ENCODE results near the gene CDCP2.
"Not testable (repeated sequence)": the region's sequence is repeated elsewhere in the genome, so short reads cannot be mapped to it uniquely, and the experiment has no call there.

Gene CDCP2

DNA sequence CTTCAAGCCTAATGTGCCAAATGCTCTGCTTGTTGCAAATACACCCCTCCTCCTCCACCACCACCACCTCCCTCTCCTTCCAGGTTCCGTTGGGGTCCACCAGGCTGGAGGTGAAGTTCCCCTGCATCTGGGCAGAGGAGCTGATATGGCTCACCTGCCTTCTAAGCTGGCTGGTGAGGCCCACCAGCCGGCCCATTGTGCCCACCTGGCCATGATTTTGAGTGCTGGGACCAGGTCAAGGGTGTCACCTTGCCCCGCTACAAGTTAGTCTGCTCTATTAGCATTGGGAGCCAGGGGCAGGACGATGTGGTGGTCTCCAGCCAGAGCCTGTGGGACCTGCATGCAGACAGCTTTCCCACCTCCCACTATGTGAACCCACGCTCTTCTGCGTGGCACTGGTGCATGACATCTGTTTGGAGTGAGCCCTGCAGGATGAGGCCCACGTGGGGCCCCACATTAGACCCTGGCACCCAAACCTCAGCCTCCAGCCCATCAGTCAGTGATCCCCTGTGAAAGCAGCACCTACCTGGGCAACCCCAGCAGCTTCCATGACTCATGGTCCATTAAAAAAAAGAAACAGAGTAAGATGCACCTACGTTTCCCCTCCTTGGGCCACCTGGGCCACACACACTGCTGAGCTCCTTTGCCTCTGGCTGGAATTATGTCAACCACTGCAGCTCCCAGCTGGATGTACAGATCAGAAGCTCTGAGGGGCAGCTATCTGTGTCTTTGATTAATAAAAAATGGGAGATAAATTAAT, 15.6 kb upstream of the CDCP2 start:
- peaks cover 0 to 5% of the 10 kb centered on the region in 2 donors for H3K4me1 ChIP-seq (ENCODE audit: control insufficient read depth in 2 of 2, insufficient read depth in 2 of 2, low read length in 2 of 2)
- H3K4me3 ChIP-seq (ENCODE audit: low read length in 2 of 2): no peak overlapping the region
- no peaks in the 10 kb centered on the region for H3K9me3 ChIP-seq (ENCODE audit: control insufficient read depth in 2 of 2, low read length in 2 of 2)
- no peaks in the 10 kb centered on the region for H3K27me3 ChIP-seq (ENCODE audit: control insufficient read depth in 2 of 2, insufficient read depth in 2 of 2, low read length in 2 of 2)
- no peak overlapping the region for H3K27ac ChIP-seq (ENCODE audit: low read depth in 2 of 2, low read length in 2 of 2)
- H3K9ac ChIP-seq (ENCODE audit: low read depth in 1 of 2, low read length in 2 of 2): no peak overlapping the region
- H3K36me3 ChIP-seq (ENCODE audit: control insufficient read depth in 2 of 2, insufficient read depth in 2 of 2, low read length in 2 of 2): no peaks in the 10 kb centered on the region

DNA sequence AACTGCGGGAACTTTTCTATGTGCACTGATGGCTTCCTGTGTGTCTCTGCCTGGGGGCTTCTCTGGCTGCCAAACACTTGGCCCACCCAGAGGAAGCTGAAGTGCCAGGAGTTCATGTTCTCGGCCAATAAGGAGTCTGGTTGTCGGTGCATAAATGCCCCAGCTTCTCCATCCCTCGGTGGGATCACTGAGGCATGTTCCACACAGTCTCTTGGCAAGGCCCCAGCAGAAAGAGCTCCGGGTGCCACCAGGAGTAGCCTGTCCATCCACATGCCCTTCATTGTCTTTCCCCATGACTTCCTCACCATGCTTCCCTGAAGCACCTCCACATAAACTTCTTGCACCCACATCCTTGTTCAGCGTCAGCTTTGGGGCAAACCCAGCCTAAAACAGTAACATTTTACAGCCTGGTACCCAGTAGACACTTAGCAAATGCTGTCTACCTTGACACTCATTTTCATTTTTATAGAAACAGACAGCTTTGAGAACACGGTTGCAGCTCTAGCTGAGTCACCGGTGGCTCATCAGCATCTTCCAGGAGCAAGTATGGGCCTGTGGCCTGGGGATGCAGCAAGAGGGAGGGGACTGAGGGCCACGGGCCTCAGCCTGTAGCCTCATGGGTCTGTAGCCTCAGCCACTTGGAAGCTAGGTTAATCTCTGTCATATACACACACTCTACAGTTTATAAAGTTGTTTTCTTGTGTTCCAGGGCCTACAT, 14.8 kb upstream of the CDCP2 start:
- H3K4me1 ChIP-seq (ENCODE audit: control insufficient read depth in 2 of 2, insufficient read depth in 2 of 2, low read length in 2 of 2): peaks cover 2 to 13% of the 10 kb centered on the region in 2 donors
- no peaks in the 10 kb centered on the region for H3K9me3 ChIP-seq (ENCODE audit: control insufficient read depth in 2 of 2, low read length in 2 of 2)
- no peak overlapping the region for H3K27ac ChIP-seq (ENCODE audit: low read depth in 2 of 2, low read length in 2 of 2)
- no peak overlapping the region for H3K4me3 ChIP-seq (ENCODE audit: low read length in 2 of 2)
- H3K36me3 ChIP-seq (ENCODE audit: control insufficient read depth in 2 of 2, insufficient read depth in 2 of 2, low read length in 2 of 2): no peaks in the 10 kb centered on the region
- H3K27me3 ChIP-seq (ENCODE audit: control insufficient read depth in 2 of 2, insufficient read depth in 2 of 2, low read length in 2 of 2): no peaks in the 10 kb centered on the region
- H3K9ac ChIP-seq (ENCODE audit: low read depth in 1 of 2, low read length in 2 of 2): no peak overlapping the region

DNA sequence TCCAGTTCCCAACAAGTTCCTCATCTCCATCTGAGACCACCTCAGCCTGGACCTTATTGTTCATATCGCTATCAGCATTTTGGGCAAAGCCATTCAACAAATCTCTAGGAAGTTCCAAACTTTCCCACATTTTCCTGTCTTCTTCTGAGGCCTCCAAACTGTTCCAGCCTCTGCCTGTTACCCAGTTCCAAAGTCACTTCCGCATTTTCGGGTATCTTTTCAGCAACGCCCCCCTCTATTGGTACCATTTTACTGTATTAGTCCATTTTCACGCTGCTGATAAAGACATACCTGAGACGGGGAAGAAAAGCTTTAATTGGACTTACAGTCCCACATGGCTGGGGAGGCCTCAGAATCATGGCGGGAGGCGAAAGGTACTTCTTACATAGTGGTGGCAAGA, 13.6 kb upstream of the CDCP2 start:
- H3K27me3 ChIP-seq (ENCODE audit: control insufficient read depth in 2 of 2, insufficient read depth in 2 of 2, low read length in 2 of 2); H3K4me3 ChIP-seq (ENCODE audit: low read length in 2 of 2); H3K9me3 ChIP-seq (ENCODE audit: control insufficient read depth in 2 of 2, low read length in 2 of 2); H3K9ac ChIP-seq (ENCODE audit: low read depth in 1 of 2, low read length in 2 of 2); H3K27ac ChIP-seq (ENCODE audit: low read depth in 2 of 2, low read length in 2 of 2); H3K36me3 ChIP-seq (ENCODE audit: control insufficient read depth in 2 of 2, insufficient read depth in 2 of 2, low read length in 2 of 2): not testable (repeated sequence)
- H3K4me1 ChIP-seq (ENCODE audit: control insufficient read depth in 2 of 2, insufficient read depth in 2 of 2, low read length in 2 of 2): peaks cover 2 to 16% of the 10 kb centered on the region in 2 donors

DNA sequence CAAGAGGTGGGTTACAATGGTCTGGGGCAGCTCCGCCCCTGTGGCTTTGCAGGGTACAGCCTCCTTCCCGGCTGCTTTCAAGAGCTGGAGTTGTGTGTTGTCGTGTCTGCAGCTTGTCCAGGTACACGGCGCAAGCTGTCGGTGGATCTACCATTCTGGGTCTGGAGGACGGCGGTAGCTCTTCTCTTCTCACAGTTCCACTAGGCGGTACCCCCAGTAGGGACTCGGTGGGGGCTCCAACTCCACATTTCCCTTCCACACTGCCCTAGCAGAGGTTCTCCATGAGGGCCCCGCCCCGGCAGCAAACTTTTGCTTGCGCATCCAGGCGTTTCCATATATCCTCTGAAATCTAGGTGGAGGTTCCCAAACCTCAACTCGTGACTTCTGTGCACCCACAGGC, 12.3 kb upstream of the CDCP2 start:
- Histone ChIP-seq H3K27ac (ENCODE audit: low read depth in 2 of 2, low read length in 2 of 2) (no peak overlapping the region), H3K9ac (ENCODE audit: low read depth in 1 of 2, low read length in 2 of 2) (no peak overlapping the region)

DNA sequence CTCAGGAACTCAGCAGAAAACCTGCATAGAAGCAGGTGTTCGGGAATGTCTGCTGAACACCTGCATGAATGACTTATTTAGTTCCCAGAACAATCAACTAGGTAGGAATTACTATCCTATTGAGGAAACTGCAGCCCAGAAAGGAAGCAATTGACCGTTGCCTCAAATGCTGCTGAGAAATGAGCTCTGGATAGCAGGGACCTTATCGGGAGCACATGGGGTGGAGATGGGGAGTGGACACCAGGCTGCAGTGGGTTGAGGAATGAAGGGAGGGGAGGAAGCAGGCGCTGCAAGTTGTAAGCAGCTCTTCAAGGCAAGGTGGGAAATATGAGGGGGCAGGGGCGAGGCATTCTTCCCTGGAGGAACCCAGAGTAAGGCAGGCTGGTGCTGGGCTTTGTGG, 10.8 kb upstream of the CDCP2 start:
- H3K9ac ChIP-seq (ENCODE audit: low read depth in 1 of 2, low read length in 2 of 2): peak overlapping the region in 1 of 2 donors; percentile 31
- H3K9me3 ChIP-seq (ENCODE audit: control insufficient read depth in 2 of 2, low read length in 2 of 2): no peaks in the 10 kb centered on the region
- H3K4me3 ChIP-seq (ENCODE audit: low read length in 2 of 2): peak overlapping the region in 1 of 2 donors; percentile 20
- no peaks in the 10 kb centered on the region for H3K36me3 ChIP-seq (ENCODE audit: control insufficient read depth in 2 of 2, insufficient read depth in 2 of 2, low read length in 2 of 2)
- H3K27me3 ChIP-seq (ENCODE audit: control insufficient read depth in 2 of 2, insufficient read depth in 2 of 2, low read length in 2 of 2): no peaks in the 10 kb centered on the region
- peak overlapping the region; percentile 38 to 45 for H3K27ac ChIP-seq (ENCODE audit: low read depth in 2 of 2, low read length in 2 of 2)
- peaks cover 2 to 25% of the 10 kb centered on the region in 2 donors for H3K4me1 ChIP-seq (ENCODE audit: control insufficient read depth in 2 of 2, insufficient read depth in 2 of 2, low read length in 2 of 2)

More for the DNA sequence above, 12.3 kb upstream of the CDCP2 start:
- no peaks in the 10 kb centered on the region for H3K9me3 ChIP-seq (ENCODE audit: control insufficient read depth in 2 of 2, low read length in 2 of 2)
- no peaks in the 10 kb centered on the region for H3K36me3 ChIP-seq (ENCODE audit: control insufficient read depth in 2 of 2, insufficient read depth in 2 of 2, low read length in 2 of 2)
- H3K4me3 ChIP-seq (ENCODE audit: low read length in 2 of 2): no peak overlapping the region
- H3K4me1 ChIP-seq (ENCODE audit: control insufficient read depth in 2 of 2, insufficient read depth in 2 of 2, low read length in 2 of 2): peaks cover 2 to 20% of the 10 kb centered on the region in 2 donors
- no peaks in the 10 kb centered on the region for H3K27me3 ChIP-seq (ENCODE audit: control insufficient read depth in 2 of 2, insufficient read depth in 2 of 2, low read length in 2 of 2)

DNA sequence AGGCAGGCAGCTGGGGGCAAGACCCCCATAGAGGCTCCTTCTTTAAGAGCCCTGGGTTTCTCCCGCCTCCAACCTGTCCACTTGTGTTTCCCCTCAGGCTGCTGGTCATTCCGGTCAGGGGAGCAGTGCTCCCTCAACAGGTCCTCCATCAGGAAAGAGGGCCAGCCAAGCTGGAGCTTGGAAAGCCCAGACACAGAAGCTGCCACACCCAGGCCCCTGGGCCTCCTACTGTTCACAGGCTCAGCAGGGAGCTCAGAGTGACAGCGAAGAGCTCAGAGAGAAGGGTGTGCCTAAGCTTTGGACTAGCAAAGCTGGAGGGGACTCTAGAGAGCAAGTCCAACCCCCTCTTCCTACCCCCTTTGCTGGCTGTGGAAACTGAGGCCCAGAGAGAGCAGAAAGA, 10.3 kb upstream of the CDCP2 start:
- Histone ChIP-seq H3K36me3 (ENCODE audit: control insufficient read depth in 2 of 2, insufficient read depth in 2 of 2, low read length in 2 of 2) (no peaks in the 10 kb centered on the region), H3K9me3 (ENCODE audit: control insufficient read depth in 2 of 2, low read length in 2 of 2) (no peaks in the 10 kb centered on the region), H3K4me1 (ENCODE audit: control insufficient read depth in 2 of 2, insufficient read depth in 2 of 2, low read length in 2 of 2) (peaks cover 2 to 28% of the 10 kb centered on the region in 2 donors), H3K4me3 (ENCODE audit: low read length in 2 of 2) (peak overlapping the region in 1 of 2 donors; percentile 20), H3K9ac (ENCODE audit: low read depth in 1 of 2, low read length in 2 of 2) (peak overlapping the region in 1 of 2 donors; percentile 31), H3K27ac (ENCODE audit: low read depth in 2 of 2, low read length in 2 of 2) (peak overlapping the region; percentile 38 to 45), H3K27me3 (ENCODE audit: control insufficient read depth in 2 of 2, insufficient read depth in 2 of 2, low read length in 2 of 2) (no peaks in the 10 kb centered on the region)

DNA sequence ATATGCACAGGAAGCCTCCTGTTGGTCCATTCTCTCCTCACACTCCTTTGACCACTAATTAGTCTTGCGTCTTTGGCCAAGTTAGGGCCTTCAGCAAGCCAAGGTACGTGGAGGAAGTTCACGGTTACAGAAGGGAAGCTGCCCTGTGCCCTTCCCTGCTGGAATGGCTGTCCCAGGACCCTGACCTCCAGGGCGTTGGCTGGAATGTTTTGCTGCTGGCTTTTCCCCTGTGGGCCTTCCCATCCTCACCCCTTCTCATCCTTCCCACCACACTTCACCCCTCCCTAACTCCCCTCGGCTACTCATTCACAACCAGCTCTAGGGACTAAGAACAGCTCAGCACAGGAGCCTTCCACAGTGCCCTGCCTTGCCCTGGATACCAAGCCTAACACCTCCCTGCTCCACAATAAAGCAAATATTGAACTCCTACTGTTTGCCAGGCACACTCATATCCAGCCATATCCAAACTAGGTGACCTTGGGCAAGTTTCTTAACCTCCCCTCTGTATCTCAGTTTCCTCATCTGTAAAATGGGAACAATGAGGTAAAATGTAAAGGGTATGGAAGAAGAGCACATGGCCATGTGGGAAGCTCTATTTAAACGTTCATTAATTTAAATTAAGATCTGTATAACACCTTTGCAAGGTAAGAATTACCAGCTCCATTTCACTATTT, 8.8 kb upstream of the CDCP2 start:
- Histone ChIP-seq H3K4me1 (ENCODE audit: control insufficient read depth in 2 of 2, insufficient read depth in 2 of 2, low read length in 2 of 2) (peaks cover 2 to 30% of the 10 kb centered on the region in 2 donors), H3K27ac (ENCODE audit: low read depth in 2 of 2, low read length in 2 of 2) (no peak overlapping the region), H3K27me3 (ENCODE audit: control insufficient read depth in 2 of 2, insufficient read depth in 2 of 2, low read length in 2 of 2) (no peaks in the 10 kb centered on the region), H3K36me3 (ENCODE audit: control insufficient read depth in 2 of 2, insufficient read depth in 2 of 2, low read length in 2 of 2) (no peaks in the 10 kb centered on the region), H3K4me3 (ENCODE audit: low read length in 2 of 2) (no peak overlapping the region), H3K9me3 (ENCODE audit: control insufficient read depth in 2 of 2, low read length in 2 of 2) (no peaks in the 10 kb centered on the region), H3K9ac (ENCODE audit: low read depth in 1 of 2, low read length in 2 of 2) (no peak overlapping the region)

DNA sequence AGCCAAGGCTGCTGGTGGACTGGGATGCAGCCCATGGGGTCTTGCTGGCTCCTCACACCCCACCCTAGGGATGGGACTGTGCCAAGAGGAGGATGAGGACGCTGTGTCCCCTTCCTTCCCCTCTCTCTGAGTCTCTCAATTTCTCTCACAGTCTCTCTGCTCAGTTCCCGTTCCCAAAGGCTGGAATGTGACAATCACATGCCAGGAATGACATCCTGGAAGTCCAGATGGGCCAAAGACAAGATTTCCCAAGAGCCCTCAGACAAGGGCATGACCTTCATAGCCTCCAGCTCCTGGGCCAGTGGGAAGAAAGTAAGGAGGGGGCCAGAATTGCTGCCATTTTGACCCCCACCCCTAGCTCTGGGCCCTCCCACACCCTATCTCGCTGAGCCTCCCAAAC, 7.6 kb upstream of the CDCP2 start:
- Histone ChIP-seq H3K36me3 (ENCODE audit: control insufficient read depth in 2 of 2, insufficient read depth in 2 of 2, low read length in 2 of 2) (no peaks in the 10 kb centered on the region), H3K9ac (ENCODE audit: low read depth in 1 of 2, low read length in 2 of 2) (no peak overlapping the region), H3K27ac (ENCODE audit: low read depth in 2 of 2, low read length in 2 of 2) (no peak overlapping the region)

DNA sequence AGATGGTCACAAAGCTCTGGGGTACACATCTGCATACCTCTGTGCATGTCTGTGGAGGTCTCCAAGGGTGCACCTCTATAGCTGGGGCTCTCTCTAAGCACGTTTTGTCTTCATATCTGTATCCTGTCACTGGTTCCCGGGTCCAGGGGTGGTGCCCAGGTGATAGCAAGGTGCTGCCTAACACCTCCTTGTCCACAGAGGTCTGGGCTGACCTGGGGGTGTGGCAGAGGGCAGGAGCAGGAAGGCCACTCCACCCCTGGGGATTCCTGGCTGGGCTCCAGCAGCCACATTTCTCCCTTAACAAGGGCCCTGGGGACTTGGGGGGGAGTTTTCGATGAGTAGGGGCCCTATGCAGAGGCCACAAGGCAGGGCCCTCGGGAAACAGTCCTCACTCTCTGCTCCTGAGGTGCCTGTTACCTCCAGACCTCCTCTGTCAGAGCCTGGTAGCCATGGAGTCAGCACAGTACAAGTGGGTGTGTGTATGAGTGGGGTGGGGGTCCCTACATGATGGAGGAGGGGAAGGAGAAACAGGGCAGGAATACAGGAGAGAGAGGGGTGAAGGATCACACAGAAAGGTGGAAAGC, 7.0 kb upstream of the CDCP2 start:
- H3K36me3 ChIP-seq (ENCODE audit: control insufficient read depth in 2 of 2, insufficient read depth in 2 of 2, low read length in 2 of 2): no peaks in the 10 kb centered on the region

More for the DNA sequence above, 7.6 kb upstream of the CDCP2 start:
- H3K4me1 ChIP-seq (ENCODE audit: control insufficient read depth in 2 of 2, insufficient read depth in 2 of 2, low read length in 2 of 2): peaks cover 2 to 30% of the 10 kb centered on the region in 2 donors
- H3K27me3 ChIP-seq (ENCODE audit: control insufficient read depth in 2 of 2, insufficient read depth in 2 of 2, low read length in 2 of 2): no peaks in the 10 kb centered on the region
- no peaks in the 10 kb centered on the region for H3K9me3 ChIP-seq (ENCODE audit: control insufficient read depth in 2 of 2, low read length in 2 of 2)
- H3K4me3 ChIP-seq (ENCODE audit: low read length in 2 of 2): no peak overlapping the region

DNA sequence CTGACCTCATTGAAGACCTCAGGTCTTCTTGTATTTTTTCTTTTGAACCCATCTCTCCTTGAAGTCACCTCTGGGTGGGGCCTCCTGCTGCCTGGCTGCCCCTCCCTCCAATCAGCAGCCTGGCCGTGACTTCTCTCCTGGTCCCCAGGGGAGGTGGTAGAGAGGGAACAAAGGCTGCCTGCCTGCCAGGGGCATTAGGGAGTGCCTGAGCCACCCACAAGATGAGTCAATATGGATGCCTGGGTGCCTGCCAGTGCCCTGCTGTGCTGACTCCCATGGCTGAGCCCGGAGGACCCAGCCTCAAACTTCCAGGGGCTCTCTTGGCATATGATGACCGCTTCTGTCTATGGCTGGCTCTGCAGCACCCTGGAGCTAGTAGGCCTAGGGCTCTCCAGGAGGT, 5.3 kb upstream of the CDCP2 start:
- Histone ChIP-seq H3K27ac (ENCODE audit: low read depth in 2 of 2, low read length in 2 of 2) (no peak overlapping the region), H3K27me3 (ENCODE audit: control insufficient read depth in 2 of 2, insufficient read depth in 2 of 2, low read length in 2 of 2) (no peaks in the 10 kb centered on the region), H3K9ac (ENCODE audit: low read depth in 1 of 2, low read length in 2 of 2) (no peak overlapping the region), H3K9me3 (ENCODE audit: control insufficient read depth in 2 of 2, low read length in 2 of 2) (no peaks in the 10 kb centered on the region), H3K36me3 (ENCODE audit: control insufficient read depth in 2 of 2, insufficient read depth in 2 of 2, low read length in 2 of 2) (no peaks in the 10 kb centered on the region), H3K4me3 (ENCODE audit: low read length in 2 of 2) (no peak overlapping the region), H3K4me1 (ENCODE audit: control insufficient read depth in 2 of 2, insufficient read depth in 2 of 2, low read length in 2 of 2) (peaks cover 5 to 30% of the 10 kb centered on the region in 2 donors)

More for the DNA sequence above, 7.0 kb upstream of the CDCP2 start:
- Histone ChIP-seq H3K4me1 (ENCODE audit: control insufficient read depth in 2 of 2, insufficient read depth in 2 of 2, low read length in 2 of 2) (peaks cover 2 to 30% of the 10 kb centered on the region in 2 donors), H3K27me3 (ENCODE audit: control insufficient read depth in 2 of 2, insufficient read depth in 2 of 2, low read length in 2 of 2) (no peaks in the 10 kb centered on the region), H3K4me3 (ENCODE audit: low read length in 2 of 2) (no peak overlapping the region), H3K9ac (ENCODE audit: low read depth in 1 of 2, low read length in 2 of 2) (no peak overlapping the region), H3K9me3 (ENCODE audit: control insufficient read depth in 2 of 2, low read length in 2 of 2) (no peaks in the 10 kb centered on the region), H3K27ac (ENCODE audit: low read depth in 2 of 2, low read length in 2 of 2) (no peak overlapping the region)
